SU-DHL-6 (cell line): ENCODE results near the gene UBE2G2.

Experiments used
- H2AFZ ChIP-seq: fragments of 200-600 bp; sonication (generic); 2 replicates; pipeline ENCODE4 v1.6.1; 2014; ENCODE audit warnings: low read depth, mild to moderate bottlenecking, moderate library complexity, mixed read lengths, antibody characterized with exemption, low read length; ENCODE audit not compliant: severe bottlenecking
- H3F3A ChIP-seq: fragments of 200-600 bp; shearing (Covaris generic); 2 replicates; pipeline ENCODE4 v1.6.0; 2016; ENCODE audit warnings: antibody characterized with exemption, mild to moderate bottlenecking; ENCODE audit not compliant: insufficient read depth
- H3K27ac ChIP-seq: fragments of 200-600 bp; sonication (generic); 2 replicates; pipeline ENCODE4 v1.5.1; 2016; ENCODE audit warnings: low read depth, mild to moderate bottlenecking, low read length, moderate library complexity, mixed read lengths
- H3K27me3 ChIP-seq: fragments of 200-600 bp; sonication (generic), shearing (Covaris generic); 2 replicates; pipeline ENCODE4 v1.6.0; 2014; ENCODE audit warnings: mild to moderate bottlenecking, low read length
- H3K36me3 ChIP-seq: fragments of 200-600 bp; sonication (generic); 2 replicates; pipeline ENCODE4 v1.6.1; 2014; ENCODE audit warnings: mild to moderate bottlenecking, low read length, mixed read lengths
- H3K4me2 ChIP-seq: fragments of 300-600, 200-600 bp; shearing (Covaris generic), sonication (generic); 2 replicates; pipeline ENCODE4 v1.6.0; 2014; ENCODE audit warnings: low read length, low read depth, mild to moderate bottlenecking; ENCODE audit not compliant: poor library complexity, severe bottlenecking
- H3K4me3 ChIP-seq: fragments of 200-600 bp; sonication (generic); 2 replicates; pipeline ENCODE4 v1.5.1; 2014; ENCODE audit warnings: antibody characterized with exemption, low read length, mild to moderate bottlenecking, mixed read lengths; ENCODE audit not compliant: insufficient read depth, poor library complexity, severe bottlenecking
- H3K79me2 ChIP-seq: fragments of 200-600 bp; sonication (generic); 2 replicates; pipeline ENCODE4 v1.6.1; 2014; ENCODE audit warnings: mild to moderate bottlenecking, low read length, moderate library complexity; ENCODE audit not compliant: insufficient read depth
- H3K9ac ChIP-seq: fragments of 200-600 bp; sonication (generic); 2 replicates; pipeline ENCODE4 v1.7.0; 2014; ENCODE audit warnings: mild to moderate bottlenecking, low read length
- H3K9me2 ChIP-seq: fragments of 200-600 bp; sonication (generic); replicated peaks from 2 replicates; pipeline ENCODE4 v1.6.1; 2014; ENCODE audit warnings: low read length; ENCODE audit not compliant: insufficient read depth
- H3K9me3 ChIP-seq: fragments of 200-600 bp; sonication (generic); 2 replicates; pipeline ENCODE4 v1.6.1; 2014; ENCODE audit warnings: low read length, mixed read lengths; ENCODE audit not compliant: insufficient read depth
- H4K20me1 ChIP-seq: fragments of 200-600 bp; sonication (generic); 2 replicates; pipeline ENCODE4 v1.6.1; 2014; ENCODE audit warnings: low read depth, mild to moderate bottlenecking, antibody characterized with exemption, low read length, moderate library complexity, mixed read lengths
- CTCF ChIP-seq: fragments of 200-600 bp; sonication (generic); IDR thresholded peaks from one replicate; pipeline ENCODE4 v1.5.1; 2017; ENCODE audit warnings: antibody characterized with exemption, mild to moderate bottlenecking, low read length, moderate library complexity; ENCODE audit not compliant: insufficient read depth, poor library complexity, severe bottlenecking
- EZH2phosphoT487 ChIP-seq: fragments of 200-600 bp; sonication (generic), shearing (Covaris generic); conservative IDR thresholded peaks from 2 replicates; pipeline ENCODE4 v1.6.1; 2018; ENCODE audit warnings: mild to moderate bottlenecking, antibody characterized with exemption, low read length, moderate library complexity, mixed read lengths

Gene UBE2G2

GRCh38 chr21:44763050-44763378 lies 38.6 kb downstream of the UBE2G2 start:
- H4K20me1 ChIP-seq = no peaks in the 10 kb centered on the region
- H3K9me2 ChIP-seq = no peaks in the 10 kb centered on the region
- H2AFZ ChIP-seq = no peak overlapping the region
- H3K9ac ChIP-seq = no peak overlapping the region
- no peak overlapping the region for H3K4me3 ChIP-seq
- TF ChIP-seq CTCF = no peak
- no peak for TF ChIP-seq EZH2phosphoT487
- no peaks in the 10 kb centered on the region for H3K9me3 ChIP-seq
- no peaks in the 10 kb centered on the region for H3K36me3 ChIP-seq
- H3K27ac ChIP-seq = no peak overlapping the region
- no peaks in the 10 kb centered on the region for H3K79me2 ChIP-seq
- H3K4me2 ChIP-seq = no peak overlapping the region
- H3K27me3 ChIP-seq = no peaks in the 10 kb centered on the region
- no peaks in the 10 kb centered on the region for H3F3A ChIP-seq

- no peaks in the 10 kb centered on the region for H3F3A ChIP-seq
- H4K20me1 ChIP-seq = no peaks in the 10 kb centered on the region
- no peaks in the 10 kb centered on the region for H3K27me3 ChIP-seq
- no peaks in the 10 kb centered on the region for H3K9me3 ChIP-seq
- H3K4me2 ChIP-seq = no peak overlapping the region
- TF ChIP-seq EZH2phosphoT487 (no peak), CTCF (no peak)
- no peaks in the 10 kb centered on the region for H3K79me2 ChIP-seq
- no peaks in the 10 kb centered on the region for H3K36me3 ChIP-seq
- no peak overlapping the region for H3K9ac ChIP-seq
- H2AFZ ChIP-seq = no peak overlapping the region
- H3K4me3 ChIP-seq = no peak overlapping the region
- no peak overlapping the region for H3K27ac ChIP-seq
- no peaks in the 10 kb centered on the region for H3K9me2 ChIP-seq
Measured at GRCh38 chr21:44762221-44763049, 39.2 kb downstream of the UBE2G2 start.

- Histone ChIP-seq H2AFZ (no peak overlapping the region), H3F3A (no peaks in the 10 kb centered on the region), H3K9ac (no peak overlapping the region), H3K9me3 (no peaks in the 10 kb centered on the region), H3K27ac (no peak overlapping the region), H3K79me2 (no peaks in the 10 kb centered on the region), H3K4me3 (no peak overlapping the region), H3K9me2 (no peaks in the 10 kb centered on the region), H3K4me2 (no peak overlapping the region), H3K27me3 (no peaks in the 10 kb centered on the region), H4K20me1 (no peaks in the 10 kb centered on the region), H3K36me3 (no peaks in the 10 kb centered on the region)
- TF ChIP-seq CTCF = no peak
- TF ChIP-seq EZH2phosphoT487 = no peak
Measured at GRCh38 chr21:44761747-44762208, 39.8 kb downstream of the UBE2G2 start.
